B cell (primary cell): ENCODE data around the gene EED. TPM values are rescaled to one million over a fixed set of nuclear protein-coding genes. Genes with fewer than 3 reads are reported as not detected.
"Not testable (repeated sequence)": the region's sequence is repeated elsewhere in the genome, so short reads cannot be mapped to it uniquely, and the experiment has no call there.

ENCODE experiments used
- ATAC-seq: fragments of 200-7000 bp; cut with Tn5 transposase; one replicate; pipeline ENCODE4 v1.10.0; 2021; ENCODE audit warnings: low read depth, mild to moderate bottlenecking, moderate number of reproducible peaks, moderate library complexity
- CTCF ChIA-PET: fragments of 350-600 bp; sonication (Branson Sonifier 250); formaldehyde crosslinking; loops from one replicate; lab custom pipeline; 2021; ENCODE audit warnings: antibody characterized with exemption, inconsistent platforms; lab: Charles Lee
- POLR2A ChIA-PET: fragments of 350-600 bp; sonication (Branson Sonifier 250); formaldehyde crosslinking; loops from one replicate; lab custom pipeline; 2021; ENCODE audit warnings: antibody characterized with exemption; lab: Charles Lee
- DNase-seq: peaks from one replicate; pipeline ENCODE4 v3.0.0; 2013
- H2AFZ ChIP-seq: 2 replicates; pipeline ENCODE4 v1.6.1; 2012; ENCODE audit warnings: mild to moderate bottlenecking, low read depth, low read length; ENCODE audit not compliant: insufficient read depth, poor library complexity, severe bottlenecking
- H3K27ac ChIP-seq, 2 donors: 1 replicate in 1 of 2; 2 replicates in 1 of 2; pipeline ENCODE4 v1.5.1; 2012 to 2013; ENCODE audit warnings: low read length in 2 of 2, mild to moderate bottlenecking in 2 of 2, moderate library complexity in 1 of 2
- H3K27me3 ChIP-seq, 4 experiments: fragments of 200-600 bp in 1 of 4; sonication (generic) in 1 of 4; replicated peaks in 1 of 4; 1 replicate in 2 of 4; 2 replicates in 2 of 4; pipeline versions ENCODE4 v1.6.1 to v1.7.0; 2013 to 2016; ENCODE audit warnings: low read length in 3 of 4, mild to moderate bottlenecking in 2 of 4, mixed read lengths in 1 of 4, moderate library complexity in 1 of 4; ENCODE audit not compliant: insufficient read depth in 4 of 4, control insufficient read depth in 3 of 4; ENCODE audit errors: control extremely low read depth in 1 of 4
- H3K36me3 ChIP-seq, 2 experiments: replicated peaks in 1 of 2; 1 replicate in 1 of 2; 2 replicates in 1 of 2; pipeline versions ENCODE4 v1.6.1 to v1.7.1; 2013; ENCODE audit warnings: low read length in 1 of 2; ENCODE audit not compliant: insufficient read depth in 2 of 2, control insufficient read depth in 1 of 2; ENCODE audit errors: control extremely low read depth in 1 of 2, extremely low read depth in 1 of 2
- H3K4me1 ChIP-seq, 2 donors: fragments of 200-600 bp in 1 of 2; sonication (generic) in 1 of 2; 1 replicate in 1 of 2; 2 replicates in 1 of 2; pipeline versions ENCODE4 v1.5.1 to v1.6.1; 2013 to 2017; ENCODE audit warnings: low read length in 2 of 2; ENCODE audit not compliant: control insufficient read depth in 2 of 2, insufficient read depth in 2 of 2
- H3K4me2 ChIP-seq: replicated peaks from 2 replicates; pipeline ENCODE3; 2012; ENCODE audit warnings: mild to moderate bottlenecking, low read depth, low read length; ENCODE audit not compliant: poor library complexity, severe bottlenecking
- H3K4me3 ChIP-seq, 5 experiments: fragments of 200-600 bp in 1 of 5; sonication (generic) in 1 of 5; 1 replicate in 3 of 5; 2 replicates in 2 of 5; pipeline versions ENCODE4 v1.5.1 to v1.7.0; 2011 to 2016; ENCODE audit warnings: low read length in 4 of 5, mild to moderate bottlenecking in 4 of 5, low read depth in 2 of 5, control low read depth in 1 of 5, moderate library complexity in 1 of 5; ENCODE audit not compliant: insufficient read depth in 1 of 5; ENCODE audit errors: control extremely low read depth in 1 of 5, extremely low read depth in 1 of 5
- H3K79me2 ChIP-seq: fragments of 200-600 bp; sonication (generic); one replicate; pipeline ENCODE4 v1.6.0; 2016; ENCODE audit warnings: low read length; ENCODE audit not compliant: control insufficient read depth, insufficient read depth
- H3K9ac ChIP-seq: fragments of 200-600 bp; sonication (generic); 2 replicates; pipeline ENCODE4 v1.6.1; 2017; ENCODE audit warnings: mild to moderate bottlenecking, low read length, moderate library complexity
- H3K9me3 ChIP-seq, 3 donors: one replicate each; pipeline versions ENCODE4 v1.6.1 to v1.7.1; 2013; ENCODE audit warnings: low read length in 2 of 3; ENCODE audit not compliant: control insufficient read depth in 2 of 3, insufficient read depth in 1 of 3; ENCODE audit errors: control extremely low read depth in 1 of 3
- H4K20me1 ChIP-seq: 2 replicates; pipeline ENCODE4 v1.6.0; 2012; ENCODE audit warnings: mild to moderate bottlenecking, low read length; ENCODE audit not compliant: insufficient read depth, control insufficient read depth, poor library complexity, severe bottlenecking
- H3K27ac Mint-ChIP-seq: one replicate; pipeline ENCODE4 v1.8.0; 2021; ENCODE audit warnings: mixed read lengths
- H3K27me3 Mint-ChIP-seq: one replicate; pipeline ENCODE4 v1.8.0; 2021; ENCODE audit warnings: mixed read lengths
- H3K4me1 Mint-ChIP-seq: one replicate; pipeline ENCODE4 v1.8.0; 2021; ENCODE audit warnings: mixed read lengths
- H3K4me3 Mint-ChIP-seq: one replicate; pipeline ENCODE4 v1.8.0; 2021; ENCODE audit warnings: mixed read lengths
- H3K9me3 Mint-ChIP-seq: one replicate; pipeline ENCODE4 v1.8.0; 2022; ENCODE audit warnings: mixed read lengths; ENCODE audit not compliant: insufficient read depth
- EZH2 ChIP-seq: IDR thresholded peaks from 2 replicates; pipeline ENCODE4 v1.6.1; 2012; ENCODE audit warnings: borderline replicate concordance, low read depth, mild to moderate bottlenecking, moderate library complexity, low read length; ENCODE audit not compliant: insufficient read depth, poor library complexity, severe bottlenecking
- WGBS: methylation state at CpG from one replicate; pipeline ENCODE4 v1.1.5; 2013; ENCODE audit warnings: missing lambda C conversion rate; ENCODE audit not compliant: insufficient coverage; 5-methylcytosine and 5-hydroxymethylcytosine counted together
- intact Hi-C: fragments of 100-400 bp; cut with micrococcal nuclease; formaldehyde crosslinking; loops from one replicate; pipeline ENCODE4 v1.10.0; 2022
- polyA plus RNA-seq: library from polyadenylated mRNA; depleted of rRNA; stranded (reverse); fragments of >200 nt; gene quantifications from 2 replicates; pipeline ENCODE4 v1.2.3, GENCODE V29; 2012
- total RNA-seq, 2 donors: library from RNA; stranded (reverse); fragments of 120-200 nt in 1 of 2; gene quantifications; 1 replicate in 1 of 2; 2 replicates in 1 of 2; pipeline versions ENCODE4 v1.2.3 to v1.2.4, GENCODE V29; 2013 to 2022
- TF ChIP-seq, protein P1 (sequence below): fragments of 200-600 bp; IDR thresholded peaks from one replicate; pipeline ENCODE4 v1.8.0; 2022; ENCODE audit warnings: antibody characterized with exemption, mild to moderate bottlenecking

Gene EED
- total and polyA plus RNA-seq, 2 donors (not counting 1 experiment from before 2014, with no cell fraction given), result 21.8 to 49.5 TPM

DNA sequence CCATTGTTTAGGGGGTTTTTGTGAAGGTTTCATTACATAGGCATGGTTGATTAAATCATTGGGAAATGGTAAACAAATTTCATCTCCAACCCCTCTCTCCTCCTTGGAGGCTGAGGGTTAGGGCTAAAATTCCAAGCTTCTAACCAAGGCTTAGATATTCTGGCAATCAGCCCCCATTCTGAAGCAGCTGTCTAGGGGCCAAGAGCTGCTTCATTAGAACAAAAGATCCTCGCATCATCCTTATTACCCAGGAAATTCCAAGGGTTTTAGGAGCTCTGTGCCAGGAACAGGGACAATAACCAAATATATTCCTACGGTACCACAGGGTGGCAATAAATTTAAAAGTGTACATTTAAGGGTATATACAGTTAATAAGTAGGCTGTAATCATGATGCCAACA is 22.5 kb upstream of the EED start:
- Histone ChIP-seq H3K4me3 (no peak overlapping the region), H3K4me2 (no peak overlapping the region), H4K20me1 (no peaks in the 10 kb centered on the region), H3K9me3 (no peaks in the 10 kb centered on the region), H3K36me3 (no peaks in the 10 kb centered on the region), H3K27ac (no peak overlapping the region), H3K4me1 (peaks cover 28 to 29% of the 10 kb centered on the region in 2 donors), H3K79me2 (no peaks in the 10 kb centered on the region), H2AFZ (no peak overlapping the region), H3K9ac (no peak overlapping the region), H3K27me3 (no peaks in the 10 kb centered on the region)
- WGBS, result no CpG with 5 or more reads among the region's 2 CpGs
- intact Hi-C loops, result no loop called here
- ChIA-PET POLR2A (interaction anchor here (0.6 kb wide), 1 partner anchor 14 kb away, joined by 3 read pairs; no protein-coding TSS in a partner anchor), CTCF (interaction anchor here (0.7 to 5.3 kb wide), 7 partner anchors 9 to 181 kb away, joined by 3 to 48 read pairs (median 4); partner anchors contain the start of genes EED and PICALM)
- TF ChIP-seq EZH2, result no peak
- TF ChIP-seq, protein P1, sequence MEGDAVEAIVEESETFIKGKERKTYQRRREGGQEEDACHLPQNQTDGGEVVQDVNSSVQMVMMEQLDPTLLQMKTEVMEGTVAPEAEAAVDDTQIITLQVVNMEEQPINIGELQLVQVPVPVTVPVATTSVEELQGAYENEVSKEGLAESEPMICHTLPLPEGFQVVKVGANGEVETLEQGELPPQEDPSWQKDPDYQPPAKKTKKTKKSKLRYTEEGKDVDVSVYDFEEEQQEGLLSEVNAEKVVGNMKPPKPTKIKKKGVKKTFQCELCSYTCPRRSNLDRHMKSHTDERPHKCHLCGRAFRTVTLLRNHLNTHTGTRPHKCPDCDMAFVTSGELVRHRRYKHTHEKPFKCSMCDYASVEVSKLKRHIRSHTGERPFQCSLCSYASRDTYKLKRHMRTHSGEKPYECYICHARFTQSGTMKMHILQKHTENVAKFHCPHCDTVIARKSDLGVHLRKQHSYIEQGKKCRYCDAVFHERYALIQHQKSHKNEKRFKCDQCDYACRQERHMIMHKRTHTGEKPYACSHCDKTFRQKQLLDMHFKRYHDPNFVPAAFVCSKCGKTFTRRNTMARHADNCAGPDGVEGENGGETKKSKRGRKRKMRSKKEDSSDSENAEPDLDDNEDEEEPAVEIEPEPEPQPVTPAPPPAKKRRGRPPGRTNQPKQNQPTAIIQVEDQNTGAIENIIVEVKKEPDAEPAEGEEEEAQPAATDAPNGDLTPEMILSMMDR, result no peak
- Mint-ChIP-seq H3K27me3 (no peaks in the 10 kb centered on the region), H3K9me3 (no peaks in the 10 kb centered on the region), H3K4me3 (no peak overlapping the region), H3K4me1 (peaks cover 36% of the 10 kb centered on the region), H3K27ac (no peak overlapping the region)
- no peak for ATAC-seq
- no peak for DNase-seq

DNA sequence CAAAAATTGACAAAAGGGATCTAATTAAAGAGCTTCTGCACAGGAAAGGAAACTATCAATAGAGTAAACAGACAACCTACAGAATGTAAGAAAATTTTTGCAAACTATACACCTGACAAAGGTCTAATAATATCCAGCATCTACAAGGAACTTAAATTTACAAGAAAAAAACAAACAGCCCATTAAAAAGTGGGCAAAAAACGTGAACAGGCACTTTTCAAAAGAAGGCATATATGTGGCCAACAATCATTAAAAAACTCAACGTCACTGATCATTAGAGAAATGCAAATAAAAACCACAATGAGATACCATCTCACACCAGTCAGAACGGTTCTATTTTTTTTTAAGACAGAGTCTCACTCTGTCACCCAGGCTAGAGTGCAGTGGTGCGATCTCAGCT is 20.0 kb upstream of the EED start:
- POLR2A ChIA-PET, result not testable (repeated sequence)
- H3K4me1 ChIP-seq, result peaks cover 11% of the 10 kb centered on the region in 2 donors
- peaks cover 19% of the 10 kb centered on the region for H3K4me1 Mint-ChIP-seq

DNA sequence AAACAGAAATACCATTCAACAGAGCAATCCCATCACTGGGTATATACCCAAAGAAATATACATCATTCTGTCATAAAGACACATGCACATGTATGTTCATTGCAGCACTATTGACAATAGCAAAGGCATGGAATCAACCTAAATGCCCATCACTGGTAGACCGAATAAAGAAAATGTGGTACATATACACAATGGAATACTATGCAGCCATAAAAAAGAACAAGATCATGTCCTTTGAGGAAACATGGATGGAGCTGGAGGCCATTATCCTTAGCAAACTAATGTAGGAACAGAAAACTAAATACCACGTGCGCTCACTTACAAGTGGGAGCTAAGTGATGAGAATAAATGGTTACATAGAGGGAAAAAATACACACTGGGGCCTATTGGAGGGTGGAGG is 19.2 kb upstream of the EED start:
- H3K79me2 ChIP-seq, H3K27ac Mint-ChIP-seq, H3K27me3 Mint-ChIP-seq, H3K4me3 ChIP-seq, H3K27ac ChIP-seq, H3K9ac ChIP-seq, DNase-seq, POLR2A ChIA-PET, H3K4me3 Mint-ChIP-seq, H3K4me1 ChIP-seq, H3K9me3 ChIP-seq, H4K20me1 ChIP-seq, ATAC-seq, H3K36me3 ChIP-seq, H3K4me2 ChIP-seq, intact Hi-C loops, H3K27me3 ChIP-seq, H2AFZ ChIP-seq, H3K9me3 Mint-ChIP-seq: not testable (repeated sequence)
- H3K4me1 Mint-ChIP-seq, result peaks cover 15% of the 10 kb centered on the region
- CTCF ChIA-PET, result interaction anchor here (0.7 to 1.0 kb wide), 2 partner anchors 29 to 183 kb away, joined by 3 to 4 read pairs; no protein-coding TSS in a partner anchor
- WGBS, result 100% methylated on average over 1 of the region's 3 CpGs

More for the DNA sequence above, 20.0 kb upstream of the EED start:
- H3K27me3 Mint-ChIP-seq, H4K20me1 ChIP-seq, H3K79me2 ChIP-seq, H2AFZ ChIP-seq, H3K27me3 ChIP-seq, DNase-seq, intact Hi-C loops, H3K9me3 ChIP-seq, H3K9me3 Mint-ChIP-seq, H3K4me2 ChIP-seq, H3K9ac ChIP-seq, H3K36me3 ChIP-seq, ATAC-seq, H3K27ac ChIP-seq, H3K27ac Mint-ChIP-seq, H3K4me3 ChIP-seq, H3K4me3 Mint-ChIP-seq: not testable (repeated sequence)
- CTCF ChIA-PET, result interaction anchor here (0.6 to 1.0 kb wide), 3 partner anchors 13 to 126 kb away, joined by 3 to 4 read pairs (median 3); no protein-coding TSS in a partner anchor
- 51% methylated on average over 3 of the region's 4 CpGs for WGBS
